ENCODE results near the gene VSNL1.

DNA sequence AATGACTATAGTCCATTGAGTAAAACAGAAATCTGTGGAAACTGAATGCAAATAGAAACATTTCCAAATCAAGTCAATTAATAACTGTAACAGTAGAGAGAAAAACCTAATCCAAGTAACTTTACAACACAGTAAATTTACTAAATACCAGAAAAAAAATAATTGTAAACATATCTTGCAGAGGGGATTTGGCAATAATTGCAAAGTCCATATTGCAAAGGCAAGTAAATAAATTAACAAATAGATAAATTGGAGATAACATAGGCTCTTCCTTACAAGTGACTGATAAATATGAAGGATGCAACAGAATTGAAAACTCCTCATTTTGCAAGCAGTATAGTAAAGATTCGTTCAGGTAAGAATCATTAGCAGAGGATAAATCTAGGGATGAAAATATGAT is 148.1 kb downstream of the VSNL1 start:
- TF ChIP-seq POLR2A (IDR thresholded peaks at IDR 0.05) (no peak), EP300 (IDR thresholded peaks at IDR 0.05) (no peak)
